Activated effector memory CD4-positive, alpha-beta T cell treated with anti-CD3 and anti-CD28 coated beads, Interleukin-2, amount 50 U/mL, for 16 hours (primary cell): ENCODE measurements around the gene PIPOX.

Source experiments
- DNase-seq: peaks from one replicate; pipeline ENCODE4 v3.0.0-alpha.2; 2020

The PIPOX gene

DNA sequence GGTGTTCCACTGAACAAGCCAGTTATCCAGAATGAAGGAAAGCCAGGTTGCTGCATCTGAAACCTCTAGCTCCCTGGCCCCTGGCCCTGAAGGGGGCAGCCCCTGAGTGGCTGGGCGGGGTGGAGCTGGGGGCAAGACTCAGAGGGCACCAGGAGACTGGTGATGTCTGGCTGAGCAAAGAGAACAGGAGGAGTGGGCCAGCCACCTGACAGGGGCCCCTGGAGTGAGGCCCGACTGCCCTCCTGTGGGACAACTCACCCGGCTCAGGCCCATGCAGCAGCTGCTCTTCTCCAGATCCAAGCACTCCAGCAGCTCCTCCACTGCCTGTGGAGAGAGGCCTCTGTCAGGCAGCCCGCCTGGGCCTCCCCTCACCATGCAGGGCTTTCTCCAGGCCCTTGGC, 60.4 kb downstream of the PIPOX start:
- no peak for DNase-seq
